H1 (cell line): ENCODE data around the gene ITGA8. TPM values are rescaled to one million over a fixed set of nuclear protein-coding genes. Genes with fewer than 3 reads are reported as not detected.

Experiments used
- CTCF ChIA-PET: fragments of 300-600 bp; sonication (Branson Sonifier 250); formaldehyde crosslinking; loops from one replicate; lab custom pipeline; 2021; ENCODE audit not compliant: partially characterized antibody; lab: Charles Lee
- POLR2A ChIA-PET: fragments of 300-600 bp; sonication (Branson Sonifier 250); formaldehyde crosslinking; loops from one replicate; lab custom pipeline; 2021; ENCODE audit warnings: inconsistent platforms; ENCODE audit not compliant: partially characterized antibody; lab: Charles Lee
- DNase-seq, 2 experiments: peaks; one replicate each; pipeline versions ENCODE4 v3.0.0 to v3.0.0-alpha.2; 2010 to 2022; ENCODE audit warnings: low spot score in 2 of 2, low read depth in 1 of 2, mixed read lengths in 1 of 2
- FAIRE-seq: peaks from 2 replicates; lab custom pipeline; 2011; peaks lifted over from hg19 to GRCh38; lab: Jason Lieb, UNC
- H2AFZ ChIP-seq: 2 replicates; pipeline ENCODE4 v1.8.1; 2012; ENCODE audit warnings: low read length, inconsistent platforms
- H2AK5ac ChIP-seq: 2 replicates; pipeline ENCODE4 v1.6.1; 2013; ENCODE audit warnings: low read depth, low read length
- H2BK120ac ChIP-seq: replicated peaks from 2 replicates; pipeline ENCODE3; 2013; ENCODE audit warnings: low read depth, low read length, inconsistent platforms
- H2BK12ac ChIP-seq: 2 replicates; pipeline ENCODE4 v1.6.1; 2013; ENCODE audit warnings: low read depth, low read length
- H2BK15ac ChIP-seq: 2 replicates; pipeline ENCODE4 v1.6.1; 2013; ENCODE audit warnings: low read length
- H2BK20ac ChIP-seq: 2 replicates; pipeline ENCODE4 v1.6.1; 2013; ENCODE audit warnings: low read length
- H2BK5ac ChIP-seq: 2 replicates; pipeline ENCODE4 v1.6.1; 2013; ENCODE audit warnings: low read depth, low read length
- H3K14ac ChIP-seq: 2 replicates; pipeline ENCODE4 v1.6.1; 2013; ENCODE audit warnings: inconsistent platforms; ENCODE audit not compliant: insufficient read length
- H3K18ac ChIP-seq: 2 replicates; pipeline ENCODE4 v1.6.1; 2013; ENCODE audit warnings: low read length; ENCODE audit errors: extremely low read depth
- H3K23ac ChIP-seq: 2 replicates; pipeline ENCODE4 v1.6.1; 2013; ENCODE audit warnings: inconsistent platforms; ENCODE audit not compliant: insufficient read length
- H3K23me2 ChIP-seq: 2 replicates; pipeline ENCODE4 v1.6.1; 2013; ENCODE audit warnings: low read depth, low read length
- H3K27ac ChIP-seq: 2 replicates; pipeline ENCODE4 v1.6.1; 2011; ENCODE audit warnings: low read depth, low read length, inconsistent platforms
- H3K27me3 ChIP-seq, 4 experiments: replicated peaks in 1 of 4; 1 replicate in 1 of 4; 2 replicates in 3 of 4; pipeline versions ENCODE4 v1.6.1 to v1.8.1; 2011 to 2013; ENCODE audit warnings: low read length in 3 of 4, mild to moderate bottlenecking in 3 of 4, inconsistent platforms in 2 of 4, mixed read lengths in 2 of 4, moderate library complexity in 1 of 4; ENCODE audit not compliant: control insufficient read depth in 3 of 4, insufficient read depth in 3 of 4; ENCODE audit errors: extremely low read depth in 1 of 4
- H3K36me3 ChIP-seq, 4 experiments: 2 replicates each; pipeline versions ENCODE4 v1.6.1 to v1.8.1; 2011 to 2013; ENCODE audit warnings: mild to moderate bottlenecking in 4 of 4, low read length in 3 of 4, moderate library complexity in 2 of 4, control low read depth in 1 of 4, inconsistent platforms in 1 of 4; ENCODE audit not compliant: insufficient read depth in 4 of 4, control insufficient read depth in 2 of 4
- H3K4ac ChIP-seq: replicated peaks from 2 replicates; pipeline ENCODE3; 2013; ENCODE audit warnings: low read length, low read depth, mixed read lengths, inconsistent platforms; ENCODE audit not compliant: insufficient read length
- H3K4me1 ChIP-seq, 4 experiments: replicated peaks in 1 of 4; 1 replicate in 1 of 4; 2 replicates in 3 of 4; pipeline versions ENCODE4 v1.6.1 to v1.8.1; 2011 to 2013; ENCODE audit warnings: low read length in 3 of 4, inconsistent platforms in 2 of 4, mixed read lengths in 1 of 4; ENCODE audit not compliant: insufficient read depth in 4 of 4, control insufficient read depth in 3 of 4
- H3K4me2 ChIP-seq, 2 experiments: 2 replicates each; pipeline versions ENCODE4 v1.6.1 to v1.8.1; 2011 to 2013; ENCODE audit warnings: low read depth in 2 of 2, low read length in 2 of 2, control low read depth in 1 of 2, inconsistent platforms in 1 of 2, mild to moderate bottlenecking in 1 of 2; ENCODE audit not compliant: insufficient read depth in 1 of 2
- H3K4me3 ChIP-seq, 4 experiments: fragments of 200-600, 300-600 bp in 1 of 4; sonication (generic), shearing (Covaris generic), sonication (Bioruptor Twin) in 1 of 4; 2 replicates each; pipeline versions ENCODE4 v1.5.1 to v1.8.1; 2011 to 2016; ENCODE audit warnings: low read length in 4 of 4, low read depth in 3 of 4, control low read depth in 2 of 4, inconsistent platforms in 2 of 4, mild to moderate bottlenecking in 2 of 4, mixed read lengths in 1 of 4, moderate library complexity in 1 of 4; ENCODE audit not compliant: insufficient read depth in 2 of 4; ENCODE audit errors: extremely low read depth in 1 of 4
- H3K56ac ChIP-seq: replicated peaks from 2 replicates; pipeline ENCODE3; 2013; ENCODE audit warnings: low read depth, mild to moderate bottlenecking, mixed read lengths, low read length, inconsistent platforms; ENCODE audit not compliant: insufficient read length
- H3K79me1 ChIP-seq: 2 replicates; pipeline ENCODE4 v1.6.1; 2013; ENCODE audit warnings: low read depth, low read length, control low read depth
- H3K79me2 ChIP-seq, 2 experiments: 2 replicates each; pipeline versions ENCODE4 v1.6.1 to v1.8.1; 2012 to 2013; ENCODE audit warnings: low read length in 2 of 2, mild to moderate bottlenecking in 2 of 2, inconsistent platforms in 1 of 2; ENCODE audit not compliant: insufficient read depth in 2 of 2, control insufficient read depth in 1 of 2
- H3K9ac ChIP-seq, 4 experiments: replicated peaks in 1 of 4; 1 replicate in 1 of 4; 2 replicates in 3 of 4; pipeline versions ENCODE4 v1.6.1 to v1.8.1; 2011 to 2013; ENCODE audit warnings: low read depth in 3 of 4, low read length in 3 of 4, control low read depth in 2 of 4, mild to moderate bottlenecking in 2 of 4, moderate library complexity in 2 of 4, inconsistent platforms in 1 of 4; ENCODE audit errors: extremely low read depth in 1 of 4
- H3K9me3 ChIP-seq, 2 experiments: 2 replicates each; pipeline versions ENCODE4 v1.6.1 to v1.8.1; 2012 to 2013; ENCODE audit warnings: mild to moderate bottlenecking in 2 of 2, moderate library complexity in 2 of 2, control low read depth in 1 of 2, inconsistent platforms in 1 of 2, low read depth in 1 of 2, low read length in 1 of 2, mixed read lengths in 1 of 2; ENCODE audit not compliant: insufficient read depth in 2 of 2
- H4K20me1 ChIP-seq, 2 experiments: replicated peaks in 1 of 2; 2 replicates each; pipeline versions ENCODE3 to v1.8.1; 2011 to 2013; ENCODE audit warnings: inconsistent platforms in 2 of 2, low read length in 2 of 2, mild to moderate bottlenecking in 1 of 2; ENCODE audit not compliant: insufficient read depth in 2 of 2, control insufficient read depth in 1 of 2
- H4K5ac ChIP-seq: 2 replicates; pipeline ENCODE4 v1.6.1; 2013; ENCODE audit warnings: low read length, low read depth, mixed read lengths, inconsistent platforms; ENCODE audit not compliant: insufficient read length
- H4K8ac ChIP-seq: 2 replicates; pipeline ENCODE4 v1.8.0; 2013; ENCODE audit warnings: mild to moderate bottlenecking, moderate library complexity, low read length, inconsistent platforms; ENCODE audit not compliant: insufficient read depth; ENCODE audit errors: extremely low read depth
- H4K91ac ChIP-seq: replicated peaks from 2 replicates; pipeline ENCODE3; 2013; ENCODE audit warnings: low read length, mixed read lengths, inconsistent platforms; ENCODE audit not compliant: insufficient read length
- ATF2 ChIP-seq: IDR thresholded peaks from 2 replicates; pipeline ENCODE4 v1.6.1; 2012; ENCODE audit warnings: low read length, inconsistent platforms
- BRCA1 ChIP-seq: IDR thresholded peaks from 2 replicates; pipeline ENCODE4 v1.6.1; 2012; ENCODE audit warnings: low read depth, low read length, improper control_type of control experiment
- CHD1 ChIP-seq: IDR thresholded peaks from 2 replicates; pipeline ENCODE4 v1.6.1; 2012; ENCODE audit warnings: low read depth, low read length, improper control_type of control experiment
- CREB1 ChIP-seq: IDR thresholded peaks from 2 replicates; pipeline ENCODE4 v1.6.1; 2012; ENCODE audit warnings: inconsistent platforms
- CTBP2 ChIP-seq: IDR thresholded peaks from 2 replicates; pipeline ENCODE4 v1.7.0; 2011; ENCODE audit warnings: borderline replicate concordance, mild to moderate bottlenecking, moderate library complexity, mixed read lengths, low read length; ENCODE audit not compliant: insufficient read depth, insufficient read length
- EZH2 ChIP-seq: fragments of 200-600 bp; sonication (generic); IDR thresholded peaks from 2 replicates; pipeline ENCODE4 v1.7.1; 2012; ENCODE audit warnings: low read depth, mild to moderate bottlenecking, moderate library complexity, low read length, inconsistent platforms; ENCODE audit not compliant: severe bottlenecking
- NANOG ChIP-seq: IDR thresholded peaks from 2 replicates; pipeline ENCODE4 v1.6.1; 2011; ENCODE audit warnings: low read length, low read depth, mild to moderate bottlenecking, inconsistent platforms; ENCODE audit not compliant: insufficient read depth, poor library complexity, severe bottlenecking
- POU5F1 ChIP-seq: IDR thresholded peaks from 2 replicates; pipeline ENCODE4 v1.6.1; 2011; ENCODE audit warnings: low read depth, mild to moderate bottlenecking, low read length, moderate library complexity
- RBBP5 ChIP-seq: IDR thresholded peaks from 2 replicates; pipeline ENCODE4 v1.7.1; 2012; ENCODE audit warnings: low read depth, mild to moderate bottlenecking, inconsistent platforms, low read length, moderate library complexity, borderline replicate concordance
- SAP30 ChIP-seq: fragments of 300-600 bp; sonication (generic); IDR thresholded peaks from 2 replicates; pipeline ENCODE4 v1.7.1; 2012; ENCODE audit warnings: low read length, moderate library complexity, mild to moderate bottlenecking, inconsistent platforms; ENCODE audit not compliant: insufficient read depth, insufficient replicate concordance
- SIX5 ChIP-seq: IDR thresholded peaks from 2 replicates; pipeline ENCODE4 v1.6.1; 2011; ENCODE audit warnings: mild to moderate bottlenecking, low read depth, low read length
- SP1 ChIP-seq: IDR thresholded peaks from 2 replicates; pipeline ENCODE4 v1.6.1; 2011; ENCODE audit warnings: low read depth, low read length
- TCF12 ChIP-seq: IDR thresholded peaks from 2 replicates; pipeline ENCODE4 v1.6.1; 2011; ENCODE audit warnings: low read depth, mild to moderate bottlenecking, low read length
- WGBS, 2 experiments: shearing (Covaris generic) in 1 of 2; methylation state at CpG; one replicate each; pipeline versions ENCODE4 v1.1.6 to v1.1.7; 2013 to 2015; ENCODE audit warnings: low lambda C conversion rate in 2 of 2, mixed read lengths in 2 of 2, inconsistent platforms in 1 of 2, low coverage in 1 of 2, missing lambda C conversion rate in 1 of 2; ENCODE audit not compliant: insufficient replicate concordance in 2 of 2, insufficient coverage in 1 of 2, insufficient read length in 1 of 2; ENCODE audit errors: extremely low coverage in 1 of 2, missing lambda C conversion rate in 1 of 2; 5-methylcytosine and 5-hydroxymethylcytosine counted together
- polyA plus RNA-seq, 7 experiments: library from polyadenylated mRNA; depleted of rRNA in 3 of 7; stranded (reverse) in 5 of 7; unstranded in 2 of 7; fragments of >200 nt in 5 of 7; fragments of 200-250 nt in 2 of 7; gene quantifications; 1 replicate in 5 of 7; 2 replicates in 1 of 7; 4 replicates in 1 of 7; pipeline versions ENCODE4 v1.2.1 to v1.2.3, GENCODE V29; 2011 to 2013; ENCODE audit warnings: missing spikeins in 2 of 7, mixed read lengths in 2 of 7
- total RNA-seq: library from RNA; stranded (reverse); fragmentation: NEBNext Ultra II Directional; extraction: Animal tissue kit (Norgen Biotek cat#: 25700); gene quantifications from 2 replicates; pipeline ENCODE4 v1.2.1, GENCODE V29; 2021

The ITGA8 gene
- total and polyA plus RNA-seq, 2 of the 8 experiments (the other 6 are each of a cell fraction or from before 2014, with no cell fraction given) = not detected

DNA sequence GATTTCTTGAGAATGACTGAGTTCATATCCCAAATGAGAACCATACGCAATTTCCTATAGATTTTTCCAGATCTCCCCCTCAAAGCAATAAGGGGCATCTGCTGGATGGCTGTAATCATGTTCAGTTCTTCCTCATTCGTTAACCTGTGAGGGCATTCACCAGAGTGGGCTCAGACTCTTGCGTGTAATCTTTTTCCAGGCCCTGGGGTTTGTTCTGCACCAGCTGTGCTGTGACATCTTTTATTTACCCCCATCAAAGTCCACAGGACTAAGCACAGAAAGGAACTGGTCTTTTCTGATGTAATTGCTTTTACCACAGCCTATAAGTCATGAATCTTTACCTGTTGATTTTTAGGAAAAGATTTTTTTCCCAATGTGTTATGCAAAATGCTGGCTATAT lies 27.9 kb upstream of the ITGA8 start:
- H2BK15ac ChIP-seq = no peak overlapping the region
- no peak overlapping the region for H2BK5ac ChIP-seq
- no peaks in the 10 kb centered on the region for H3K36me3 ChIP-seq
- FAIRE-seq (no peak), DNase-seq (no peak)
- no peak overlapping the region for H2BK20ac ChIP-seq
- H2AK5ac ChIP-seq = no peak overlapping the region
- H3K23me2 ChIP-seq = no peaks in the 10 kb centered on the region
- H3K27ac ChIP-seq = no peak overlapping the region
- no peak overlapping the region for H3K23ac ChIP-seq
- H3K18ac ChIP-seq = no peak overlapping the region
- H3K9ac ChIP-seq = no peak overlapping the region
- H3K27me3 ChIP-seq = no peaks in the 10 kb centered on the region
- H3K79me2 ChIP-seq = no peaks in the 10 kb centered on the region
- no peak overlapping the region for H4K8ac ChIP-seq
- H4K20me1 ChIP-seq = no peaks in the 10 kb centered on the region
- WGBS, 2 experiments = 91% methylated on average over 3 of the region's 3 CpGs; no CpG with 5 or more reads in 1 of the 2 experiments
- no peaks in the 10 kb centered on the region for H3K79me1 ChIP-seq
- no peak overlapping the region for H2AFZ ChIP-seq
- H3K4me3 ChIP-seq = no peak overlapping the region
- no peaks in the 10 kb centered on the region for H3K9me3 ChIP-seq
- H3K4me1 ChIP-seq = no peaks in the 10 kb centered on the region
- no peak overlapping the region for H3K14ac ChIP-seq
- CTCF ChIA-PET = no interaction called here
- H3K4me2 ChIP-seq = no peak overlapping the region
- no peak overlapping the region for H2BK12ac ChIP-seq
- no peak overlapping the region for H4K5ac ChIP-seq
- no peak overlapping the region for H2BK120ac ChIP-seq
- no peak overlapping the region for H4K91ac ChIP-seq
- H3K4ac ChIP-seq = no peak overlapping the region
- POLR2A ChIA-PET = no interaction called here
- no peak overlapping the region for H3K56ac ChIP-seq
- TF ChIP-seq BRCA1 (no peak), CREB1 (no peak), EZH2 (no peak), SP1 (no peak), NANOG (no peak), SIX5 (no peak), RBBP5 (no peak), ATF2 (no peak), TCF12 (no peak), CTBP2 (no peak), POU5F1 (no peak), CHD1 (no peak), SAP30 (no peak)
